Measurements from ENCODE around the gene PNRC1. TPM values are rescaled to one million over a fixed set of nuclear protein-coding genes. Genes with fewer than 3 reads are reported as not detected.
"Not testable (repeated sequence)": the region's sequence is repeated elsewhere in the genome, so short reads cannot be mapped to it uniquely, and the experiment has no call there.

The PNRC1 gene
- total RNA-seq, 1 experiment from 2014 or later: 46.5 TPM

DNA sequence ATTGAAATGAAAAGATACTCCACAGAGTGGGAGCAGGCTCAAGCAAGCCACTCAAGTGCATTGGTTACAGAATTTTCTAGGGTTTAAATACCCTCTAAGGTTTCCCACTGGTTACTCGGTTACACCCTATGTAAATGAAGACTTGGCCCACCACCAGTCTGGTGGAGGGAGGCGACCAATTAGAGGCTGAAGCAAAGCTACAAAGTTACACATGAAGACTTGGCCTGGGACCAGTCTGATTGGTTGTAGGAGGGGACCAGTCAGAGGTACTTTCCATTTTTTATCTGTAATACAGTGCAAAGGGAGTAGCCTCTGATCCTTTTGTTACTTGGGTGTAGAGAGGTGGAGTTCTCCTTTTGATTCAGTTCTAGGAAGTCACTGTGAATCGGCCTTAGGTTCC is 29.7 kb downstream of the PNRC1 start:
- no peak for DNase-seq (ENCODE audit: low read depth)

DNA sequence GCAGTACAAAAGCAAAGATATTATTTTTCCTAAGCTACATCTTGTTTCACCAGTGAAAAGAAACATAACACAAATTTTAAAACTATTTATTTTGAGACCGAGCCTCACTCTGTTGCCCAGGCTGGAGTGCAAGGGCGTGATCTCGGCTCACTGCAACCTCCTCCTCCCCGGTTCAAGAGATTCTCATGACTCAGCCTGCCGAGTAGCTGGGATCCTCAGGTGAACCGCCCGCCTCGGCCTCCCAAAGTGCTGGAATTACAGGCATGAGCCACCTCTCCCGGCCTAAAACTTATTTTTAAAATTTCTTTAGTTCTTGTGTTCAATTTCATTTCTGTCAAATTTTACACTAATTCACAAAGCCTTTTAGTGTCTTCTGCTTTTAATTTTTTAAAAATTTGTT is 31.4 kb downstream of the PNRC1 start:
- DNase-seq (ENCODE audit: low read depth): no peak

DNA sequence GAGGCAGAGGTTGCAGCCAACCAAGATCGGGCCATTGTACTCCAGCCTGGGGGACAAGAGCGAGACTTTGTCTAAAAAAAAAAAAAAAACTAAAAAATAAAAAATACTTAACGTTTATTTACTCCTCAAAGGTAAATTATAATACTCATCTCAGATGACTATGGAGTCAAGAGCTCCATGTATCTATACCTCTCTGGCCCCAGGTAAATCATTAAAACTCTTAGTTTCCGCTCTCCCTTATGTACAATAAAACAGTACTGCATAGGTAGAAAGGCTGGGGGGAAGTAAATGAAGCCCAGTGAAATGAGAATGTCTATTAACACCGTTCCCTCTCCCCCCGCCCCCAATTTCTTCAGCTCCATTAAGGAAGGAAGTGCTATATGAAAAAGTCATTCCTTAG is 36.2 kb downstream of the PNRC1 start:
- no peak for DNase-seq (ENCODE audit: low read depth)

DNA sequence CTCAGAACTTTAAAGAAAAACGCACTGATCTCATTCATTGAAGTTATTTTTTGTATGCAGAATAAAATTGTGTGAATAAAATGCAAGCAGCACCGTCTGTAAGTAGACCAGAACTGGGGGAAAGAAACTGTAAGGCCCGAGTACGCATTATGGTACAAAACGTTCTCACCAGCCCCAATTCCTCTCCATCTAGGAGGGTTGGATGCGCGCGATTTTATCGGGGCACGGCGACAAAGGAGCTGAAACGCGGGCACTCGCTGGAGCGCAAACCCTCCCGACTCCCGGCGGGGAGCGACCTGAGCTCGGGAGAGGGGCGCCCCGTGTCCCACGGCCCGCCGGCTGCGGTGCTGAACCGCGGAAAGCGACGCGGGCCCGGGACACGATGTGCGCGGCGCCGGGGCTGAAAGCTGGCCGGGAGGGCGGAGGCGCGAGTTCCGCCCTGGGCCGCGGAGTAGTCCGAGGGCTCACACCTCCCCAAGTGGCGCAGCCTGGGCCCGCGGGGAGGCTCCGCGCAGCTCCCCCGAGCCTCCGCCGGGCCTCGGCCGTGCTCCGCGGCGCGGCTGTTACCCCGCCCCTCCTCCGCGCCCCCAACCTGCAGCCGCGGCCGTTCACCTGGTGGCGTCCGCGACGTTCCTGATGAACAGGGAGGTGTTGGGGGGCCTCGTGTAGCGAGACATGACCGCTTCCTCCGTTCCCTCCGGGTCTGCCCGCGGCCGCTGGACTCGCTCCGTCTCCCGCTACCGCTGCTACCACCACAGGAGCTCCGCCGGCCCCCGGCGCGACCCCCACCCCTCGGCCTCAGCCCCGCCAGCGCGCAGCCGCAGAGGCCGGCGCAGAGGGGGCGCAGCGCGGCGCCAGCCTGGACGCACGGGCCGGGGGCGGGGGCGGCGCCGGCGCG is 36.9 kb downstream of the PNRC1 start, which contains the start of gene SRSF12:
Gene SRSF12 (minus strand): TSS at position 861 of the 898 bp plus-strand sequence. CDS start 184 bp downstream, at position 677.
- DNase-seq (ENCODE audit: low read depth): peak; percentile 9

DNA sequence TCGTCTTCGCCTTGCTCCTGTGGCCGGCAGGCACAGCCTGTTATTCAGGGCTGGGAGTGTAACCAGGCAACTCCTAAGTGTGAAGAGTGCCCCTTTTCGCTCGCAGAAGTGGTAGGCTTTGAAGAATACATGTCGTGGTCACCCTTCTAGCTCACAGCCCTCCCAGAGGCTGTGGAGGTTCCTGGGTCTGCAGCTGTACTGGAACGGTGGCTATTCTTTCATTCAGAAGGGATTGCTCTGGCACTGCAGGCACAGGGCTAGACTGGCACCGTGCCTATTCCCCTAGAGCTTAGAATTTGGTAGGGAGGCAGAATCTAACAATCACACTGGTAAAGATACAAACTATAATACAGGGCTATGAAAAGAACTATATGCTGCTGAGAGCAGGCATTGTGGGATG is 38.4 kb downstream of the PNRC1 start:
- DNase-seq (ENCODE audit: low read depth): no peak

DNA sequence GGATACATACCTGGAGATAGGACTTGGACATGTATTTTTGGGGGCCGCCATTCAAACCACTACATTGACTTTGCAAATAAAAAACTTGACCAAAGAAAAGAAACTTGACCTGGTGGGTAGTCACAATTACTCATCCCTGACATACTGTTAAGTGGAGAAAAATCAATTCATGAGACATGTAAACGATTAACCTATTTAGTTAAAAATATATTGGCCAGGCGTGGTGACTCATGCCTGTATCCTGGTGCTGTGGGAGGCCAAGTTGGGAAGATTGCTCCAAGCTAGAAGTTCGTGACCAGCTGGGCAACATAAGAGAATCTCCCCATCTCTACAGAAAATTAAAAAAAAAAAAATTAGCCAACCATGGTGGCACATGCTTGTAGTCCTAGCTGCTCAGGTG is 39.8 kb downstream of the PNRC1 start:
- DNase-seq (ENCODE audit: low read depth): peak; percentile 67

DNA sequence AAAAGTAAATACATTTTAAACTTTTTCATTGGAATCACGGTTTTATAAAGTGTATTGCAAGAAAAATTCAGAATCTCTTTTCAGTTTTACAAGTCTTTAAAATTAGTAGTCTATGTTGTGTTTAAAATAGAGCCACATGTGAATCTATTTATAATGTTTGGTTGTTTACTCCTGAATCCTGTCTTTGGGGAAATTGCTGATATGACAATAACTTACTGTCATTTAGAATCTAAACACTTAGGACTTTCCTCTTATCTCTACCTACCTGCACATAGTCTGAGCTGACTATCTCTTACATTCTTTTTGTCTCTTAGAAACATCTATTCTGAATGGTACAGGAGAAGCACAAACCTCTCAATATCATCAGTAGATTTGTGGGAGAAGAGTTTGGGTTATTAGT is 41.4 kb downstream of the PNRC1 start:
- no peak for DNase-seq (ENCODE audit: low read depth)

DNA sequence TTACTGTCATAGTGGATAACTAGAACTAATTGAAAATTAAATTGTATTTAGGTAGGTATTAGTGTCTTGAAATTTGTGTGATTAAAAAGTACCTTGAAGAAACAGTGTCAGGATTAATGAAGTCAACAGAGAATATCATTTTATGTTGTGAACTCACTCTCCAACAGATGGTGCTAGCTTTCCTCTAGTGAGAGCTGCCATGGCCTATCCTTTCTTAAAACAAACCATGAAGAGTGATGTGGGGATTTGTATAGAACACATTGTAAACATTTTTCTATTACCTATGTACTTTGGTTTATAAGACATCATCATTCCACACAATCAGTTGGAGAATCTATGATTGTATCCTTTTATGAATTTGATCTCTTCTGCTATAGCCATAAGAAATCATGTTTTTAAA is 42.1 kb downstream of the PNRC1 start:
- DNase-seq (ENCODE audit: low read depth): peak; percentile 23

DNA sequence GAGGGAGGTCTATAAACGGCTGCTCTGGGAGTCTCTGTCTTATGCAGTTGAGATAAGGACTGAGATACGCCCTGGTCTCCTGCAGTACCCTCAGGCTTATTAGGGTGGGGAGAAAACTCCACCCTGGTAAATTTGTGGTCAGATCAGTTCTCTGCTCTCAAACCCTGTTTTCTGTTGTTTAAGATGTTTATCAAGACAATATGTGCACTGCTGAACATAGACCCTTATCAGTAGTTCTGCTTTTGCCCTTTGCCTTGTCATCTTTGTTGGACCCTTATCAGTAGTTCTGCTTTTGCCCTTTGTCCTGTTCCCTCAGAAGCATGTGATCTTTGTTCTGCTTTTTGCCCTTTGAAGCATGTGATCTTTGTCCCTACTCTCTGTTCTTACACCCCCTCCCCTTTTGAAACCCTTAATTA is 47.7 kb downstream of the PNRC1 start:
- not testable (repeated sequence) for DNase-seq (ENCODE audit: low read depth)

DNA sequence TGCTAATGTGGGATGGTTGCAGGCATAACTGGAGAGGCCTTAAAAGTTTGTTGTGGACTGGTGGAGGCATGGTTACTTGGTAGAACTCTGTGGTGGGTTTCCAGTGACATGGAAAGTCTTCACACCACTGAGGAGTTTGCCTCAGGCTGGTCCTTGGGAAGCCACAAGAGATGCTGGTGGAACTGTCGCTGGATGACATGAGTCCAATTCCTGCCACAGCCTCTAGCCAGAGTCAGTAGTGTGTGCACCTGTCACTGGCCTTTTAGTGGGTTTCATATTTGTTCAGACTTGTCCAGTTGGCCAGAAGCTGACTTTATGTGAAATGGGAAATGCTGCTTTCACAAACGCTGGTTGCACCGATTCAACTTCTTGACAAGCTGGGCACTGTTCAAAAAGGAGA is 51.0 kb downstream of the PNRC1 start:
- DNase-seq (ENCODE audit: low read depth): no peak

DNA sequence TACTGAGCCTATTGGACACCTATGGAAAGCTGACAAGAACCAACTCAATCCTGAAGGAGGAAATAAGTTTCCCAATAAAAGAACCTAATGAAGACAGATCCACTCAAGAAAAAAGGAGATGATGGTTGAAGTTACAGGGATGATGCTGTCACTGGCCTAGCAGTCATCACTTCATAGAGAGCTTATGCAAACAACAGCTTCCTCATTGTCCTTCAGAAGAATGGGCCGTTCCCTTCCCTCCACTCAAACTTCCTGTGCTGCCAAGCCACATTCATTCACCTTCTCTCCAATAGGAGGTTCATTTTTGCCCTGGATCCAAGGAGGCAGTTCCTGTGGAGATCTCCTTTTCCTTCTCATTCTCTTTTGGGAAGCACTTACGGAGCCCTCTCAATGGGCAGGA is 51.5 kb downstream of the PNRC1 start:
- DNase-seq (ENCODE audit: low read depth): no peak

DNA sequence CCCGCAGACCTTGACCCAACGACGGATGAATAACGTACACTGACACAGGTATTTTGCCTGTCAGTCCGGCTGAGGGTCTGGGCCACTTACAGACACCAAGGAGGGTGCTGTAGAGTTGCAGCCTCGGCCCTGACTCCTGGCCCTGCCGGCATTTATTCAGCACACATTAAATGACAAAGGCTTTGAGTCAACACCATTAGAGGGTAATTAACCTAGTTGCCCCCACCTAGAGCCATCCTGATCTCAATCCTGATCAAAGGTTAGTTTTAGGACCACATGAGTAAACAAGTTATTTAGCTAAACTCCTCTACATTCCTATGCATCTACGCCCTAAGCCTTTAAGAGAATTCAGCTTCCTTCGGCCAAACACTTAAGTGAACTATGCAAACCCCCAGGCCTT is 53.4 kb downstream of the PNRC1 start:
- DNase-seq (ENCODE audit: low read depth): no peak

DNA sequence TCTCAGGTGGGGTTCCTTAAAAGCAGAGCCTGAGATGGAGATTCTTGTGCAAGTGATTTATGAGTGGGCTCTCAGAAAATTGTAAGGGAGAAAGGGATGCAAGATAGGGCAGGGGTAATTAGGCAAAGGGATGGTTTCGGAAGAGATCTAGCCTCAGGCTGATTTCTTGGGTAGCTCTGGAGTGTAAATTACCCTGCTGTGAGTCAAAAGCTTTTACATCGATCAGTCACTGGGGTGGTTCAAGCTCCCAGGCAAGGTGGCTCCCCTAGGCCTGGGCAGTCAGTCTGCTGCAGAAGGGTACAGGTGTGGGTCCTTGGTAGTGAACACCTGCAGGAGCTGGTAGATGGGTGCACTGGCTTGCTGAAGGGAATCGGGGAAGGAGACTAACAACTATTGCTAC is 54.2 kb downstream of the PNRC1 start:
- DNase-seq (ENCODE audit: low read depth): no peak

Other genes starting within 250 kb of the PNRC1 start
- gene RNGTT, start 117.1 kb upstream of the PNRC1 start, total RNA-seq (2014; rRNA removed; shearing (Covaris generic)): 25.3 and 25.7 TPM in 2 replicates
- not detected in 2 replicates for gene SRSF12, start 37.3 kb downstream of the PNRC1 start, total RNA-seq (2014; rRNA removed; shearing (Covaris generic))
- gene PM20D2, start 65.3 kb downstream of the PNRC1 start, total RNA-seq (2014; rRNA removed; shearing (Covaris generic)): 8.1 and 8.7 TPM in 2 replicates
- gene GABRR1, start 136.6 kb downstream of the PNRC1 start, total RNA-seq (2014; rRNA removed; shearing (Covaris generic)): not detected in 2 replicates
- not detected in 2 replicates for gene GABRR2, start 234.5 kb downstream of the PNRC1 start, total RNA-seq (2014; rRNA removed; shearing (Covaris generic))

Measured in RPMI7951 (cell line).